Activated CD4-positive, alpha-beta T cell treated with anti-CD3 and anti-CD28 coated beads, Interleukin-2, amount 50 U/mL, for 48 hours (primary cell): ENCODE data around the gene LENG9.

Experiments used
- DNase-seq, 2 experiments: peaks; one replicate each; pipeline ENCODE4 v3.0.0-alpha.2; 2020

LENG9 gene

DNA sequence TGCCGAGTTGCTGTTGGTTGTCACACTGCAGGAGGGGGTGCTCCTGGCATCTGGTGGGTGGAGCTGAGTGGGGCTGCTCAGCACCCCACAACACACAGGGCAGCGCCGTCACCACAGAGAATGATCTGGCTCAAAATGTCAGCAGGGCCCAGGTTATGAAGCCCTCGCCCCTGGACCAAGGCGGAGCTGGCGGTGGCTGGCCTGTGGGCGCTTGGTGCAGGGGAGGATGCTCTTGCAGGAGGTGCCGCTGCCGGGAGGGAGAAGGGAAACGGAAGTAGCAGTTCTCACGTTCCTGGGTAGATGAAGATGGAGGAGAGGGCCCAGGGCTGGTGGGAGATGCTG is 28.7 kb downstream of the LENG9 start:
- no peak for DNase-seq

DNA sequence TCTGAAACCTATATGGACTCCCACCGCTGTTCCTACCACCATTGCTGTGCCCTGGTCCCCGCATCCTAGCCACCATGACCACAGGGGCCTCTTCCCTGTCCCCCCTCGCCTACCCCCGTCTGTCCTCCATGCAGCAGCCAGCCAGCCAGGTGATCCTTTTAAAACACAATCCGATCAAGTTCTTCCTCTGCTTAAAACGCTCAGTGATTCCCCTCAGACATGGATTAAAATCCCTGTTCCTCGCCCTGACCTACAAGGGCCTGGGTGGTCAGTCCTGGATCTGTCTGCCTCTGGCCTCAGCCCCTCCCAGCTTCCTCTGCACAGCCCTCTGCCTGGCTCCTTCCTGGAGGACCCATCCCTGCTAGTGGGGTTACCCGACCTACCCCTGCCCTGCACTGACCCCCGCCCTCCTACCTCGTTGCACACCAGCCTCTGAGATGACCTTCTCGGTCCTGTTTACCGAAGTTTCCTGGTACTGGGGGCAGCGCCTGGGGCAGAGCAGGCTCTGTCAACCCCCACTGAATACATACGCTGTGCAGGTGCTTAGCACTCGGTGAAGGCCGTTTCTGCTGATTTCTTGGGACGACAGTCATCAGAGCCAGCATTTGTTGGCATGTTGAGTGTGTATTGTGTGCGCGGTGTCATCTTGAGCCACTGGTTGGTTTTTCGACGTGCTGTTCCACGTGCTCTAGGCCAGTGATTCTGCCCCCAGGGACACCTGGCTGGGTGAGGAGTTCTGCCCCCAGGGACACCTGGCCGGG is 29.3 kb downstream of the LENG9 start:
- DNase-seq = no peak

DNA sequence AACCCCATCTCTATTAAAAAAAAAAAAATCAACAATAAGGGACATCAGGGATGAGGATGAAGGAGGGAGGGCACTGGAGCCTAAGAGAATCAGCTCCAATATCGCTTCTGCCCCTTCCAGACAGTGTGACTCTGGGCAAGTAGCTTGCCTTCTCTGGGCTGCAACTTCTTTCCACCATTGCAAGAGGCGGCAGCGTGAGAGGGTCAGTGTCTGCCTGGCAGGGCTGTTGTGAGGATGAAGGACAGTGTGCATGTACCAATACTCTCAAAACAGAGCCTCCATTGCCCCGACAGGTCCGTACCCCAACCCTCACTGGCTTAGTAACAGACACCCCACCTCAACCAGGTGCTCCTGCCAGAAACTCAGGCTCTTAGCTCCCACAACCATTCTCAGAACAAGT is 29.9 kb downstream of the LENG9 start:
- no peak for DNase-seq

DNA sequence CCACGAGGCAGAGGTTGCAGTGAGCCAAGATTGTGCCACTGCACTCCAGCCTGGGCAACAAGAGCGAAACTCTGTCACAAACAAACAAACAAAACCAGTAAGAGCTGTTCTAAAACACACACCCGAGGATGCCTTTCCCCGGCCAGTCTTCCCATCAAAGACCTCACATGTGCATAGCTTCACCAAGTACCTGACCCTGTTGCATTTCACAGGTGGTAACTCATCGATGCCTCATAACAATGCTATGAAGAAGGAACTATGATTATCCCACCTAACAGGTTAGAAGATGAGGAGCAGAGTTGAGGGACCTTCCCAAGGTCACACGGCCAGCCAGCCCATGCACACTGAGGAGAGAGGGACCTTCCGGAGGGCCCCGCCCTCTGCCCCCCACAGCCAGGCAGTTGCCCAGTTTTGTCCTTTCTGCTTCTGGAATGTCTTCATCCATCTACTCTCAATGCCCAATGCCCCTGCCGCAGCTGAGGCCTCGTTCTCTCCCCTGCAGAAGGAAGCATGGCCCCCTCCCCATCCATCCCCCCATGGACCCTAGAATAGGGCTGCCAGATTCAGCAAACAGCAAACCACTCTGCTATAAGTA is 31.3 kb downstream of the LENG9 start:
- DNase-seq = no peak

DNA sequence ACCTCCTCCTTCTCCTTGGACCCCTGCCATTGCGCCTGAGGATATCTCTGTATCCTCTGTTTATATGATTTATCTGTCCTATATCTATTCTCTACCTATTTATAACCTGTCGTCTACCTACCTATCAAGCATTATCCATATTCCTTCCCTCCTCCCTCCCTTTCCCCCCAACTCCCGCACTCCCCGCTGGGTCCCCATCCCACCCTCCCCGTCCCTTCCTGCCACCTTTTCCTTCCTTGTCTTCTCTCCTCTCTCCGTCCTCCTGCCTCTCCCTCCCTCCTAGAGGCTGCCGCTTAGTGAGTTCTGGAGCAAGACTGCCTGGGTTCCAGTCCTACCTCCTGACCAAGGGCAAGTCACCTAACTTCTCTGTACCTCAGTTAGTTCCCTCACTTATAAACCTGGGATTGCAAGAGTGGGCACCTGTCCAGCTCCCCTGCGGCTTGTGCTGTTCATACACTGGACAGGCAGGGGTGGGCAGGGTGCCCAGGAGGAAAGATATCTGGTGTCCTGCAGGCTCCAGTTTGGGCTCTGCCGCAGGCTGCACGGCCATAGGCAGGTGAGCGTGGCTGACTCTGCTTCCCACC is 32.2 kb downstream of the LENG9 start:
- DNase-seq = no peak

DNA sequence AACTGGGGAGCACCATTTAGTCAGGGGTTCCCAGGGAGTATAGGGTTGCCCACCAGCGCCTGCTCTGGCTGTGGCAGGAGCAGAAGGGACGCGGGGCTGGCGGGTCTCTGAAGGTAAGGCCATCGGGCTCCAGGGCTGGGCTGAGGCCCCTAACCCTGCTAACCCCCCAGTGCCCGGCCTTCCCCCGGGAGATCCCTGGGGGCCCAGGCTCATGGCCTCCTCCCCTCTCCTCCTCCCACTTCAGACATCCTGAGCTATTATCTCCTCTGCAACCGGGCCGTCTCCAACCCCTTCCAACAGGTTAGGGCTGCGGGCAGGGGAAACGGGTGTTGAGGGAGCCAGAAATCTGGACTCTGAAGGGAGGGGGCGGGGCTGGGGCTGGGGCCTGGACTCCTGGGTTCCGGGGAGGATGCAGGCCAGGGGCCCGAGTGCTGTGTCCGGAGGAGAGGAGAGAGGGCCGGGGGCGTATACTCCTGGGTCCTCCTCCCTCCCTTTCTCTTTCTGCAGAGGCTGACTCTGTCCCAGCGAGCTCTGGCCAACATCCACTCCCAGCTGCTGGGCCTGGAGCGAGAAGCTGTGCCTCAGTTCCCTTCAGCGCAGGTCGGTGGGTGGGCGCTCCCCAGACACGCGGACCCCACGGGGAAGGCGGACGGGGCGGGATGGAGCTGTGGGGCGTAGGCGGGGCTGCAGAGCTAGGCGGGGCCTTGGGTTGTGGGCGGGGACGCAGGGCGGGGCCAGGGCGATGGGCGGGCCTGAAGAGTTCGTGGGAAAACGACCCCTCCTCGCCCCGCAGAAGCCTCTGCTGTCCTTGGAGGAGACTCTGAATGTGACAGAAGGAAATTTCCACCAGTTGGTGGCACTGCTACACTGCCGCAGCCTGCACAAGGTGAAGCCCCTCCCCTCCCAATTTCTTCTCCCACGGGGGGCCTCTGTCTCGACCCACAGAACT is 33.0 kb downstream of the LENG9 start:
- DNase-seq = peak; percentile 55 to 60

DNA sequence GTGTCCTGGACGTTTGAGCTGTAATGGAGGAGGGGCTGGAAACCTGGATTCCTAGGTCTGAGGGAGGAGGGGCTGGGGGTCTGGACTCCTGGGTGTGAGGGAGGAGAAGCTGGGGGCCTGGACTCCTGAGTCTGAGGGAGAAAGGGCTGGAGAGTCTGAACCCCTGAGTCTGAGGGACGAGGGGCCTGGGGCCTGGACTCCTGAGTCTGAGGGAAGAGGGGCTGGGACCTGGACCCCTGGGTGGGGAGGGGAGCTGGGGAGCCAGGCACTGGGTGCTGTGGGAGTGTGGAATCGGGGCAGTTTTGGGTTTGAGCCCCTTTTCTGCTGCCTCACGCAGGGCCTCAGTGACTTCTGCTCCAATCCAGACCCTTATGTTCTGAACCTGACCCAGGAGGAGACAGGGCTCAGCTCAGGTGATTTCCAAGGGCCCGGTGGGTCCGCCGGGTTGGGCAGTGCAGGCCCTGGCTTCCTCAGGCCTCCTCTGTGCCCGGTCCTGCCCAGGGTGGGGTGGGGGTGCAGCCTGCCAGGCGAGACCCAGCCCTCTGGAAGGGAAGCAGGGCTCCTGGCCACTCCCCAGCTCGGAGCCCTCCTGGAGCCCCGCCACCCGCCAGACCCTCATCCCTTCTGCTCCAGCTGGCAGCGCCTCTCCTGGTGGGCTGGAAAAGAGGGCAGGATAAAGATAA is 33.9 kb downstream of the LENG9 start:
- no peak for DNase-seq

DNA sequence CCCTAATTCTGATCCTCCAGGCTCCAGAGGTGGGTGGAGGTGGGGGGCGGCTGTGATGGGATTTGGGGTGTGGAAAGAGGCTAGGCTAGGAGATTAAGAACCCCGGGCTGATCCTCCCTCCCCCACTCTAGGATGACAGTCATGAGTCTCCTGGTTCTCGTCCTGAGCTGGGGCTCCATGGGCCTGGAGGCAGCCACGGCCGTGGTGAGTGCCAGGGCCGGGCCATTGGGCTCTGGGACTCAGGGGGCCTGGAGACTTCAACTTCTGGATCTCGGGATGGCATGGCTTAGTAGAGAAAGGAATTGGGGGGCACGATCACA is 34.4 kb downstream of the LENG9 start:
- DNase-seq = no peak

DNA sequence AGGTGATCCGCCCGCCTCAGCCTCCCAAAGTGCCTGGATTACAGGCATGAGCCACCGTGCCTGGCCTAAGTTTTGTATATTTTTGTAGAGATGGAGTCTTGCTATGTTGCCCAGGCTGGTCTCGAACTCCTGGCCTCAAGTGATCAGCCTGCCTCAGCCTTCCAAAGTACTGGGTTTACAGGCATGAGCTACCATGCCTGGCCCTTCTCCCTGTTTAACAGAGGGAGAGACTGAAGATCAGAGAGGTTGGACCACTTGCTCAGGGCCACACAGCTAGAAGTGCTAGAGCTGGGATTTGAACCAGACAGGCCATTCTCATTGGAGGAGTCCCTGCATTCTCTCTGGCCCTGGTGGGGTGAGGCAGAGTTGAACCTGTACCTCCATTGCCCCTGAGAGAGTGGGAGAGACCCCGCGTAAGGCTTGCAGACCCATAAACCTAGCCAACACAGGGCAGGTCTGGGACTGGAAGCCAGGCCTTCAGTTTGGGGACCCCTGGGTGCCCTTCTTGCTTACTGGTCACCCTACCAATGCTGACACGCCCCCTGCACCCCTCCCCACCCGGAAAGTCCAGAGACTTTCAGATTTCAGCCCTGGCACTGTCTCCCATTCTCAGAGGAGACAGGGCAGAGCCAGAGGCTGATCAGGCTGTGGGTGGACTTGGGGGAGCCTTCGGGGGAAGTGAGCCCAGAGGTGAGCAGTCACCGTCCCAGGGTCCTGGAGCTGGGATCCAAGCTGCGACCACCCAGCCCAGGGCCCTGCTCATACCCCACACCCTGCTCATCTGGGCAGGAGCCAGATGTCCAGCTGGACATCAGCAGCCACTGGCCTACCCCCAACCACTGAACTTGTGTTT is 35.0 kb downstream of the LENG9 start:
- no peak for DNase-seq

DNA sequence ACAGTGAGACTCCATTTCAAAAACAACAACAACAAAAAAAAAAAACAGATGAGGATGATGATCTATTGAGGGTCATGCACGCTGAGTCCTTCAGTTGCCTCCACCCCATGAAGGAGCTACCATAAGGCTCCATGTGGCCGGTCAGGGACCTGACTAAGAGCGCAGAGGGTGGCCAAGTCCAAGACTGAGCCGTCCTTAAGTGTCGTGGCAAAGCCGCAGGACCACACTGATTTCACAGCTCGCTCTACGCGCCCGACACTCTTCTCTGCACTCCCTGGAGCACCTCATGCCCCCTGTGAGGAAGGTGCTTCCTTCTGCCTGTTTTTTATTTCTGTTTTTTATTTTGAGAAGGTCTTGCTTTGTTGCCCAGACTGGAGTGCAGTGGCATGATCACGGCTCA is 36.0 kb downstream of the LENG9 start:
- no peak for DNase-seq

DNA sequence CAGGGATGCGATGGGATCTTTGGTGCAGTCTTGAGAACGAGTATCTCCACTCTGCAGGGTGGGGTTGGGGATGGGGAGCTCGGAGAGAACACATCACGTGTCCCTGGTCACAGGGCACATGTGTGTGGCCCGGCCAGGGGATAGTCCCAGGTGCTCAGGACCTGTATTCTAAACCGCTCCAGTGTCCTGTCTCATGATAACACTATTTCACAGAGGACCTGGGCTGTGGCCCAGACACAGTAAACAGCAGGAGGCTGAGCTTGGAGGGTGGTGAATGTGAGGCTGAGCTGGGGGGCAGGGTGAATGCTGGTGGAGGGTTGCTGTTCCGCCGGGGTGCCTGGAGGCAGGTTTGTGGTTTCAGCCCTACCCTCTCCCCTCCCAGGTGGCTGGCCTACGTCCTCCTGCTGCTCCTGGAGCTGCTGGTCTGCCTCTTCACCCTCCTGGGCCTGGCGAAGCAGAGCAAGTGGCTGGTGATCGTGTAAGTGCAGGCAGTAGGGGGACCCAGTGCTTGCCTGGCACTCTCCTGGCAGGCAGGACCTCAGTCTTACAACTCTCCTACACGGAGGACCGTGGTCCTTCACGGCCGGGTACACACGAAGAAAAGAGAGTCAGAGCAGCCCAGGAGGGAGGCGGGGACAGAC is 37.2 kb downstream of the LENG9 start:
- DNase-seq = no peak

DNA sequence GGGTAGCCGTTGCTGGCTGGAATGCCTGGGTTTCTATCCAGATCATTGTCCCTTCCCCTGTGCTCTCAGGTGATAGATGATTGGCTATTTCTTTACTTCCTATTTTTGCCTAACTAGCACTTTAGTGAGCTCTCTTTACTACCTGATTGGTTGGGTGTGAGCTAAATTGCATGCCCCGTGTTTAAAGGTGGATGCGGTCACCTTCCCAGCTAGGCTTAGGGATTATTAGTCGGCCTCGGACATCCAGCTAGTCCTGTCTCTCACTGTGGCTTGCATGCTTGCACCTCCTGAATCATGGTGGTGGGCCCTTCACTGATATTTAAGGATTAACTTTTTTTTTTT is 38.2 kb downstream of the LENG9 start:
- DNase-seq = no peak

DNA sequence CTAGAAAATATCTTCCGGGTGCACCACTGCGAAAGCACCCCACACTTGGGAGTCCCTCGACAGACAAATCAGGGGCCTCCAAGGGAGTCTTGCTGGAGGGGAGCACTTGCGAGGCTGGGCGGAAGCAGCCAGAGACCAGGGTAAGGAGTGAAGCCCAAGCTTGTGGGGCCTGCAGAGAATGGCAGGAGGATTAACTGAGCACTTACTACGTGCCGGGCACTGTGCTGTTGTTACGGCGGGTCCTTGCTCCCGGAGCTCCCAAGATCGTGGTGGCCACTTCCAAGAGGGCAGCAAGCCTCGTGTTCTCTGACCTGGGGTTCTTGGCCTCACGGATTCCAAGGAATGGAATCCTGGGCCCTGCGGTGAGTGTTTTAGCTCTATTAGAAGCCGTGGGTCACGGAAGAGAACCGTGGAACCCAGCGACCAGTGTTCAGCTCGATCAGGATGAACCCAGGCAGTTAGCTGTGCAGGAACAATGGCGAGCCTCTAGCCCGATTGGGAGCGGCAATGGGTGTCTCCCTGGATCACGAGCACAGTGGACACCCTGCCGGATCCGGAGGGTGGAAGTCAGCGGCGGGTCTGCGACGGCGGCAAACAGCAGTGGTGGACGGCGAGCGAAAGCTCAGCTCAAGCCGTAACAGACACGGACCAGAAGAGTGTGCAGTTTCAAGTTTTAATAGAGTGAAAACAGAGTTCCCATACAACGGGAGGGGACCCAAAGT is 38.8 kb downstream of the LENG9 start:
- DNase-seq = no peak

DNA sequence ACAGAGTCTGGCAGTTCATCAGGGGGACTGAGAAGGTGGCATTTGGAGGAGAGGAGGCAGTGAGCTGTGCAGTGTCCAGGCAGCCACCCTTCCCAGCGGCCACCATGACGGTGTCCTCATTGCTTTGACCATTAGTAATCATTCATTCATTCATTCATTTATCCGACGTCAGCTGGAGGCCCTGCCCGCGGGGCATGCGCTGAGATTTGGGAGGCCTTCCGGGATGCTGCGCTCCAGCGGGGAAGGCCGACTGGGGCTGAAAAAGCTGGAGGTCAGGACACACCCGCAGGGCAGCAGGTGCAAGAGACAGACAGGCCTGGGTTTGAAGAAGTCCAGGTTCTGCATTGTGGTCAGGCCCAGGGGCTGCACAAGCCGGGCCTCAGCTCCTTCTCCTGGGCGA is 39.4 kb downstream of the LENG9 start:
- no peak for DNase-seq

DNA sequence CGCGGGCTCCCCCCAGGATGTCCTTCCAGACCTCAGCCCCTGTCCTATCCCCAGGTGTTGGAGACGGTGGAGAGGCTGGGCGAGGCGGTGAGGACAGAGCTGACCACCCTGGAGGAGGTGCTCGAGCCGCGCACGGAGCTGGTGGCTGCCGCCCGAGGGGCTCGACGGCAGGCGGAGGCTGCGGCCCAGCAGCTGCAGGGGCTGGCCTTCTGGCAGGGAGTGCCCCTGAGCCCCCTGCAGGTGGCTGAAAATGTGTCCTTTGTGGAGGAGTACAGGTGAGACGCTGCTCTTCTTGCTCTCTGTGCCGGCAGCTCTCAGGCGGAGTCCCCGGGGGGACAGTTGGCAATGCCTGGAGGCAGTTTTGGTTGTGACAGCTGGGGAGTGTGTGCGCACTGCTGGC is 41.4 kb downstream of the LENG9 start:
- DNase-seq = no peak

DNA sequence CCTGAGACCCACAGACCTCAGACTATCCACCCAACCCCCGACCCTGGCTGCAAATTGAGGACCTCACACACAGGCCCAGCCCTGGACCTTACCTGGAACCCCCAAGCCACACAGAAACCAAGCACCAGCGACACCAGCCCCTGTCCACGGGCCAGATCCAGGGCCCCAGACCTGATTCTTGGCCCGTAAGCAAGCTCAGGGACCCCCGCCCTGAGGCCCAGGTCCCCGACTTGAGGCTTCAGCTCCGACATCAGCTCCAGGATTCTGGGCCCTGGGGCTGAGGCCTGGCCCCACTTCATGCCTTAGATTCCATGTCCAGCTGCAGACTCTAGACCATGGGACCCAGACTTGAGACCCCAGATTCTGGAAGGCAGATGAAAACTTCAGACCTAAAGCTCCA is 42.1 kb downstream of the LENG9 start:
- DNase-seq = no peak

DNA sequence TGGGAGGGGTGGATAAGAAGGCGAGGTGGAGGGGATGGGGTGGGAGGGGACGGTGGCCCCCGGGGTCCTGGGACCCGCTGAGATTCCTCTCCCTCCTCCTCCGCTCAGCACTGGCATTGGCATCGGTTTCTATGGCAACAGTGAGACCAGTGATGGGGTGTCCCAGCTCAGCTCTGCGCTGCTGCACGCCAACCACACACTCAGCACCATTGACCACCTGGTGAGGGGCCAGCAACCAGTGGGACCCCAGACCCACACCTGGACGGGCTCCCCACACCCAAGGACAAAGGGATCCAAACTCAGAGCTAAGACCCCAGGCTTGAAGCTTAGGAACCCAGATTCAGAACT is 42.4 kb downstream of the LENG9 start:
- no peak for DNase-seq

DNA sequence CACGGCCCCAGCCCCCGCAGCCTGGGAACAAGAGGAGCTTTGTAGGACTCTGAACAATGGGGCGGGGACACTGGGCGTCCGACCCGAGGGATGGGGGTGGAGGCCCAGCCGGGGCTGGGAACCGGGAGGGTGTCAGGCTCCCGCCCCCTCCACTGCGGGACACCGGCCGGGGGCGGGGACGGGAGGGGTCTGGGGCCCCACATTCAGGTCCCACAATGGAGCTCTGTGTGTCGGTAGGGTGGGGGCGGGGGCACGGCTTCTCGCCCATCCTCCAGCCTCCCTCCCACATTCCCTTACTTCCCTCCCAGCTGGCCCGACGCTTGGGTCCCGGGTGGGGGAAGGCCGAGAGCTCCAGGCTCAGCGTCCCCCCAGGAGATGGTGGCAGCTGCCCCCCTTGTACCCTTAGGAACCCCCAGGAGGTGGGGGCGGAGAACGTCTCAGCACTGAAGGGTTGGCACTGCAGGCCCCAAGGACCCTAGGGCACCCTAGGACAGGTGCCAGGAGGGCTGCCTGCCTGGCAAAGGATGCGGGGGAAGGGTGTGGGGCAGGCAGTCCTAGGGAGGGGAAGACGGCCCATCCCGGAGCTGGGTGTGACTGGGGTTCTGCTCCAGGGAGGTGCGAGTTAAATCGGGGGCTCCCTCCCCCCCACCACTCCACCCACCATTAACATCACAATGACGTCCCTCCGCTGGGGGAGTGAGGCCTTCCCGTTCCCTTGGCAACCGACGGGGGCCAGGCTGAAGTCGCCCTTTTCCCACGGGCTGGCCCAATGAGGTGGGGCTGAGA is 43.0 kb downstream of the LENG9 start:
- DNase-seq = no peak

DNA sequence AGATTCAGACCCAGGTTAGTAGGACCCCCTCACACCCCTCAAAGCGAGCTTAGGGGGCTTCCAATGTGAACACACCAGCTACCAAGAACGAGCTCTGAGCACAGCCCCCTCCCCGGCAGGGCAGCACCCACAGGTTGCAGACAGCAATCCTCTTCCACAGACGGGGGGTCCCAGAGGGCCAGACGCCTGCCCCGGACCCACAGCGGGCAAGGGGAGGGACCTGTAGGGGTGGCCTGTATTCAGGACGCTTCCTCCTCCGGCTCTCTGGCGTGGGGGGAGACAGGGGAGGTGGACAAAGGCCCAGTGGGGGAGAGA is 43.6 kb downstream of the LENG9 start:
- DNase-seq = no peak
